Measurements from ENCODE around the gene CCDC87. TPM values are rescaled to one million over a fixed set of nuclear protein-coding genes. Genes with fewer than 3 reads are reported as not detected.

Gene CCDC87
- total RNA-seq, 4 donors from 2014 or later = 0.11 to 0.42 (median 0.25) TPM

- intact Hi-C loops (cut with DNase I; ENCODE audit: low total_unique reads) = no loop called here
- DNase-seq (ENCODE audit: low spot score in 2 of 2) = no peak
- 53 to 56% methylated on average over 16 of the region's 16 CpGs for WGBS, 2 donors
- TF ChIP-seq POLR2A (IDR thresholded peaks at IDR 0.05) = no peak
- TF ChIP-seq CTCF (IDR thresholded peaks at IDR 0.05) = no peak
- H3K4me3 ChIP-seq (ENCODE audit: low read depth, poor library complexity, severe bottlenecking) = no peak overlapping the region
Measured at GRCh38 chr11:66548774-66549630, 43.9 kb downstream of the CCDC87 start.

GRCh38 chr11:66548041-66548440, 44.8 kb downstream of the CCDC87 start:
- intact Hi-C loops (cut with DNase I; ENCODE audit: low total_unique reads) = no loop called here
- 31 to 45% methylated on average over 11 of the region's 11 CpGs for WGBS, 2 donors
- no peak overlapping the region for H3K4me3 ChIP-seq (ENCODE audit: low read depth, poor library complexity, severe bottlenecking)
- no peak for TF ChIP-seq POLR2A (IDR thresholded peaks at IDR 0.05)
- no peak for TF ChIP-seq CTCF (IDR thresholded peaks at IDR 0.05)
- DNase-seq (ENCODE audit: low spot score in 2 of 2) = no peak

- no peak for DNase-seq (ENCODE audit: low spot score in 2 of 2)
- H3K4me3 ChIP-seq (ENCODE audit: low read depth, poor library complexity, severe bottlenecking) = no peak overlapping the region
- 50 to 52% methylated on average over 5 of the region's 5 CpGs for WGBS, 2 donors
- intact Hi-C loops (cut with DNase I; ENCODE audit: low total_unique reads) = no loop called here
- TF ChIP-seq CTCF (IDR thresholded peaks at IDR 0.05) (no peak), POLR2A (IDR thresholded peaks at IDR 0.05) (no peak)
Measured at GRCh38 chr11:66547662-66548009, 45.2 kb downstream of the CCDC87 start.

GRCh38 chr11:66546966-66547661, 45.7 kb downstream of the CCDC87 start:
- H3K4me3 ChIP-seq (ENCODE audit: low read depth, poor library complexity, severe bottlenecking) = no peak overlapping the region
- no peak for TF ChIP-seq POLR2A (IDR thresholded peaks at IDR 0.05)
- TF ChIP-seq CTCF (IDR thresholded peaks at IDR 0.05) = no peak
- DNase-seq (ENCODE audit: low spot score in 2 of 2) = no peak
- WGBS, 2 donors = 29 to 34% methylated on average over 14 to 16 of the region's 18 CpGs
- intact Hi-C loops (cut with DNase I; ENCODE audit: low total_unique reads) = no loop called here

- DNase-seq (ENCODE audit: low spot score in 2 of 2) = no peak
- intact Hi-C loops (cut with DNase I; ENCODE audit: low total_unique reads) = no loop called here
- WGBS, 2 donors = 1 to 3% methylated on average over 34 to 35 of the region's 37 CpGs
Measured at GRCh38 chr11:66546368-66546965, 46.4 kb downstream of the CCDC87 start, which contains the start of gene ACTN3. ACTN3 (plus strand) TSS chr11:66546903; CDS start chr11:66546938, 35 bp downstream.

More at GRCh38 chr11:66546368-66546965, 46.4 kb downstream of the CCDC87 start, which contains the start of gene ACTN3:
- TF ChIP-seq POLR2A (IDR thresholded peaks at IDR 0.05) (no peak), CTCF (IDR thresholded peaks at IDR 0.05) (no peak)
- peak within 1 kb of the TSS; percentile 74 for H3K4me3 ChIP-seq (ENCODE audit: low read depth, poor library complexity, severe bottlenecking)

Data from lower leg skin (tissue), 4 donors.